Measurements from ENCODE around the gene CDKN2B-AS1. TPM values are rescaled to one million over a fixed set of nuclear protein-coding genes. Genes with fewer than 3 reads are reported as not detected.
"Not testable (repeated sequence)": the region's sequence is repeated elsewhere in the genome, so short reads cannot be mapped to it uniquely, and the experiment has no call there.

CDKN2B-AS1 gene
- total RNA-seq, result 1 to 10 TPM; 4.4 to 5.6 TPM

DNA sequence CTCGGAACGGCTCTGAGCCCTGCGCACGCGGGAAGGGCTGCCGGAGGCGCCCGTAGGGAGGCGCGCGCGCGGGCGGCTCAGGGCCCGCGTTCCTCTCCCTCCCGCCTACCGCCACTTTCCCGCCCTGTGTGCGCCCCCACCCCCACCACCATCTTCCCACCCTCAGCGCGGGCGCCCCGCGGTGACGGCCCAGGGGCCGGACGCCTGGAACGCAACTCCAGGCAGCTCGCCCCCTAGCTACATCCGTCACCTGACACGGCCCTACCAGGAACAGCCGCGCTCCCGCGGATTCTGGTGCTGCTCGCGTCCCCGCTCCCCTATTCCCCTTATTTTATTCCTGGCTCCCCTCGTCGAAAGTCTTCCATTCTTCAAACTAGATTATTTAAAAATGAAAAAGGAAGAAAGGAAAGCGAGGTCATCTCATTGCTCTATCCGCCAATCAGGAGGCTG, at the start of gene CDKN2B-AS1:
Gene CDKN2B-AS1 (plus strand): TSS at position 236 of the 450 bp plus-strand sequence.
- peak within 1 kb of the TSS; percentile 99 for H3K27ac Mint-ChIP-seq
- H3K27me3 Mint-ChIP-seq, result peaks cover 53% of the 10 kb centered on the region
- H3K36me3 Mint-ChIP-seq (ENCODE audit: low read depth), result peaks cover 25% of the 10 kb centered on the region
- peaks cover 30% of the 10 kb centered on the region for H3K4me1 Mint-ChIP-seq
- peaks cover 6% of the 10 kb centered on the region for H3K9me3 Mint-ChIP-seq
- DNase-seq, result peak; percentile 59
- peak within 1 kb of the TSS; percentile 97 for H3K4me3 Mint-ChIP-seq
- ChIA-PET POLR2A (no interaction called here), CTCF (interaction anchor here (0.6 to 2.8 kb wide), 4 partner anchors 13 to 179 kb away, joined by 3 to 24 read pairs (median 3); no protein-coding TSS in a partner anchor)

DNA sequence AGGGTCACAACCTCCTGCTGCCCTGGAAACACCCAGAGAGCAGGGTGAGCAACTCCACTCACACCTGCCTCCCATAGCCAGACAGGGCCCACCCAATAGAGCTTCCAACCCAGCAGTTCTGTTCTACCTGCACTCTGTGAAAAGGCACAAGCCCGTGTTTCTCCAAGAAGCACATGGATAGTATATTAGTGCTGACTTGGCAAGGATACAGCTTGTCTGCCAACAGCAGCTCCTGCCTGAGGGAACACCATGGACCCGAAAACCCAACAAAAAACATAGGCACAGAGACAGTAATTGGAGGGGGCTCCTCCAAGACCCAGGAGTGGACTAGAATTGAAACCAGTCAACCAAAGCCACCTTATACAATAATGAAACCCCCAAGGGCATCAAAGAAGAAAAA, 49.0 kb upstream of the CDKN2B-AS1 start:
- H3K27me3 Mint-ChIP-seq, result peaks cover 34% of the 10 kb centered on the region
- no peaks in the 10 kb centered on the region for H3K36me3 Mint-ChIP-seq (ENCODE audit: low read depth)
- CTCF ChIA-PET, result no interaction called here
- H3K27ac Mint-ChIP-seq, result no peak overlapping the region
- no peaks in the 10 kb centered on the region for H3K4me1 Mint-ChIP-seq
- no peak overlapping the region for H3K4me3 Mint-ChIP-seq
- H3K9me3 Mint-ChIP-seq, result no peaks in the 10 kb centered on the region
- no peak for DNase-seq
- POLR2A ChIA-PET, result no interaction called here

DNA sequence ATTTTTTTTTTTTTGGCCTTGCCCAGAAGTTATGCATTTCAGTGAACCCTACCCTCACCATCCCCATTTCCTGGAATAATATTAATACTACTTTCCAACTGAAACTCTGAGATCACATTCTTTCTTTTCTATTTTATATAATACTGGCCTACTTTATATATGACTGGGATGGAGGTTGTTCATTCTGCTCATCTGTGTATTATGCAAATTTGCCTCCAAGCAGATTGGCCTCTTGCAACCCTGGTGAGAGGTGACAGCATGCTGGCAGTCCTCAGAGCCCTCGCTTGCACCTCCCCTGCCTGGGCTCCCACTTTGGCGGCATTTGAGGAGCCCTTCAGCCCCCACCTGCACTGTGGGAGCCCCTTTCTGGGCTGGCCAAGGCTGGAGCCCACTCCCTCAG, 35.8 kb upstream of the CDKN2B-AS1 start:
- no peak for DNase-seq
- no peak overlapping the region for H3K4me3 Mint-ChIP-seq
- H3K27me3 Mint-ChIP-seq, result peaks cover 37% of the 10 kb centered on the region
- no peak overlapping the region for H3K27ac Mint-ChIP-seq
- H3K36me3 Mint-ChIP-seq (ENCODE audit: low read depth), result peaks cover 1% of the 10 kb centered on the region
- H3K4me1 Mint-ChIP-seq, result no peaks in the 10 kb centered on the region
- ChIA-PET CTCF (no interaction called here), POLR2A (no interaction called here)
- H3K9me3 Mint-ChIP-seq, result peaks cover 6% of the 10 kb centered on the region

DNA sequence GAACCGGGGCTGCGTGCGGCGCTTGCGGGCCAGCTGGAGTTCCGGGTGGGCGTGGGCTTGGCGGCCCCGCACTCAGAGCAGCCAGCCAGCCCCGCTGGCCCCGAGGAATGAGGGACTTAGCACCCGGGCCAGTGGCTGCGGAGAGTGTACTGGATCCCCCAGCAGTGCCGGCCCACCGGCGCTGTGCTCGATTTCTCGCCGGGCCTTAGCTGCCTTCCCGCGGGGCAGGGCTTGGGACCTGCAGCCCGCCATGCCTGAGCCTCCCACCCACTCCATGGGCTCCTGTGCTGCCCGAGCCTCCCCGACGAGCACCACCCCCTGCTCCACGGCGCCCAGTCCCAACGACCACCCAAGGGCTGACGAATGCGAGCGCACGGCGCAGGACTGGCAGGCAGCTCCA, 35.3 kb upstream of the CDKN2B-AS1 start:
- DNase-seq; POLR2A ChIA-PET; H3K27ac Mint-ChIP-seq; CTCF ChIA-PET; H3K4me3 Mint-ChIP-seq; H3K4me1 Mint-ChIP-seq; H3K36me3 Mint-ChIP-seq (ENCODE audit: low read depth); H3K9me3 Mint-ChIP-seq: not testable (repeated sequence)
- H3K27me3 Mint-ChIP-seq, result peaks cover 40% of the 10 kb centered on the region

DNA sequence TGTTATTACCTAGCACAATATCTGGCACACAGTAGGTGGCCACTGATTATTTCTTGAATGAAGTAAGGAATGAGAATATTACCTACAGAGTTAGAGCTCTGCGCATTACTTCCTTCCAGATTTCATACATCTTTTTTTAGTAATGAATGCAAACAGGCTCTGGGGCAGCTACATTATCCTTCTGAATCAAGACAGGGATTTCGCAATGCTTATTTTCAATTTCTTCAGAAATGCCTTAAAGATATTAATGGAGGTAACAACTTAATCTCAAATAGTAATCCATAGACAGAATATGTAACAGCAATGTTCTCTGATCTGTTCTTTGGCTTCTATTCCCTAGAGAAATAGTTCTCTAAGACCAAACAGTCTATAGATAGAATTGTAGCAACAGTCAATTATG, 33.0 kb upstream of the CDKN2B-AS1 start:
- POLR2A ChIA-PET, result no interaction called here
- no peak for DNase-seq
- Mint-ChIP-seq H3K4me3 (no peak overlapping the region), H3K9me3 (peaks cover 6% of the 10 kb centered on the region), H3K36me3 (ENCODE audit: low read depth) (peaks cover 13% of the 10 kb centered on the region), H3K27me3 (peaks cover 53% of the 10 kb centered on the region), H3K4me1 (peaks cover 20% of the 10 kb centered on the region), H3K27ac (no peak overlapping the region)
- CTCF ChIA-PET, result no interaction called here

DNA sequence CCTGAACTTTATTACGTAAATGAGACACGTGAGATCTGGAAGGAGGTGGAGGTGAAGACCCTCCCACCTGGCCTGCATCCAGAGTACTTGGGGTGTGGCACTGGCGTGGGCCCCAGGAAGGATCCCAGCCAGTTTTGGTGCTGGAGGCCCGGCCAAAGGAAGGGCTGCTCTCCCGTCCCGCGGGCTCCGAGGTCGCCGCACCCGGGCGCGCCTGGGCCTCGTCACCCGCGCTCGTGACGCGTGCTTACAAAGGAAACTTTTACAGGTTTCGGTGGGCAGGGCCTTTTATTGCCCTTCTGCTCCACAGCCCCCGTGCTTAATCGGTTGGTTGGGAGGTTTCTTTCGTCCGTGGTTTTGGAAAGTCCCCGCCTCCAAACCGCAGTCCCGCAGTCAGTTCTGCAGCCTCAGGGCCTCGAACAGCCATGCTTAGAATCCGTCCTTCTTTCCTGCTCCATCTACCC, 29.6 kb upstream of the CDKN2B-AS1 start:
- CTCF ChIA-PET, result no interaction called here

DNA sequence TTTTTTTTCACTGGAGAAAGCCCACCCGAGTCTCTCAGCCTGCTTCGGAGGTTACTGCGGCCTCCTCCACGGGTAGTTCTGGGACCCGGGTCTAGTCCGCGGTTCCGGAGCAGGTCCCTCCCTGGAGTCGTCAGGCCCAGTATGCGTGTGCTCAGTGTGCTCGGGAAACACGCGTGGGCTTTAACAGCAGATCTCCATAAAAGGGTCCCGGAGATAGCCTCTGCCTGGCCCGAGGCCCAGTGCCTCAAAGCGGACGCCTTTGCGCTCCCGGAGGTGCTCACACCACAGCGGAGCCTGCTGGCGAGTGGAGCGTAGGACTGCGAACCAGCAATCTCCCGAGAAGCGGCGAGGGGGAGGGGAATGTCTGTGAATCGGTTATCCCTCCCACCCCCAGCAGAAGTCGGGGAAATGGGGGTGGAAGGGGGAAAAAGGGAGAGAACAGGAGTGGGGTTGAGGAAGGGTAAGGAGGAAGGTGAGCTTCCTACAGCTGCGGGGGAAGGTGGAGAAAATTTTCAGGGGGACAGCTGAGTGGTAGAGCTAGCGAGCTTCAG, 29.1 kb upstream of the CDKN2B-AS1 start:
- CTCF ChIA-PET, result interaction anchor here (0.9 to 1.2 kb wide), 3 partner anchors 29 to 153 kb away, joined by 3 to 4 read pairs (median 3); partner anchors contain the start of gene CDKN2B-AS1
- POLR2A ChIA-PET, result no interaction called here
- peaks cover 35% of the 10 kb centered on the region for H3K4me1 Mint-ChIP-seq
- peaks cover 13% of the 10 kb centered on the region for H3K9me3 Mint-ChIP-seq
- H3K4me3 Mint-ChIP-seq, result peak overlapping the region; percentile 63
- H3K36me3 Mint-ChIP-seq (ENCODE audit: low read depth), result peaks cover 27% of the 10 kb centered on the region
- H3K27me3 Mint-ChIP-seq, result peaks cover 87% of the 10 kb centered on the region
- peak; percentile 52 for DNase-seq
- H3K27ac Mint-ChIP-seq, result peak overlapping the region; percentile 70

More for the DNA sequence above, 29.6 kb upstream of the CDKN2B-AS1 start:
- peaks cover 84% of the 10 kb centered on the region for H3K27me3 Mint-ChIP-seq
- peak overlapping the region; percentile 63 for H3K4me3 Mint-ChIP-seq
- POLR2A ChIA-PET, result no interaction called here
- peak; percentile 54 for DNase-seq
- peak overlapping the region; percentile 70 for H3K27ac Mint-ChIP-seq
- peaks cover 23% of the 10 kb centered on the region for H3K36me3 Mint-ChIP-seq (ENCODE audit: low read depth)
- H3K9me3 Mint-ChIP-seq, result peaks cover 13% of the 10 kb centered on the region
- H3K4me1 Mint-ChIP-seq, result peaks cover 34% of the 10 kb centered on the region

DNA sequence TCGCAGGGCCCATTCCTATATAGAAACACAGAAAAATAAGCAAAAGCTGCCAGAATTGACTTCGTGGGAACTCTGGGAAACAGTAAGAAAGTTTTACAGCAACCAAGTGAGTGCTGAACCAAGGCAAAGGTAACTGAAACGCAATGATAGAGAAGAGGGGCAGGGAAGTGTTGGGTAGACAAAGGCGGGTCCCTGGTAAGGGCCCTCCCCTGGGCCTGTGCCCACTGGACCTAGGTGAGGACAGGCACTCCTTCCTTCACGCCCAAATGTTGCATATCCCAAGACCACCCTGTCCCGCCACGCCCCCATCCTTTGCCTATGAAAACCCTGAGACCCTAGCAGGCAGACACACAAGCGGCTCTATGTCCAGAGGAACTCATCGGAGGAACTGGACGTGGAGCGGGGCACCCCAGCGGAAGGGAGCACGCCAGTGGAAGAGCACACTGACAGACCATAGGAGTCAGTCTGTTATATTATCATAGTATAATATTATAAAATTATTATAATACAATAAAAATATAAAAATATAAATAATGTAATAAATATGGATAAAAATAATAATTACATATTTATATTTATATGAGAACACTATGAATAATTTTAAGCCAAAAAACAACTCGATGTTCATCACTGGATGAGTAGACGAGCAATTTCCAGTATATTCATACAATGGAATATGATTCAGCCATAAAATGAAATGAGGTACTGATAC, 28.3 kb upstream of the CDKN2B-AS1 start:
- no peak for DNase-seq
- Mint-ChIP-seq H3K27me3 (peaks cover 92% of the 10 kb centered on the region), H3K4me3 (peak overlapping the region; percentile 63), H3K36me3 (ENCODE audit: low read depth) (peaks cover 29% of the 10 kb centered on the region), H3K27ac (peak overlapping the region; percentile 20), H3K4me1 (peaks cover 36% of the 10 kb centered on the region), H3K9me3 (peaks cover 13% of the 10 kb centered on the region)
- ChIA-PET POLR2A (no interaction called here), CTCF (interaction anchor here (0.9 to 1.2 kb wide), 3 partner anchors 29 to 154 kb away, joined by 3 to 4 read pairs (median 3); partner anchors contain the start of gene CDKN2B-AS1)

DNA sequence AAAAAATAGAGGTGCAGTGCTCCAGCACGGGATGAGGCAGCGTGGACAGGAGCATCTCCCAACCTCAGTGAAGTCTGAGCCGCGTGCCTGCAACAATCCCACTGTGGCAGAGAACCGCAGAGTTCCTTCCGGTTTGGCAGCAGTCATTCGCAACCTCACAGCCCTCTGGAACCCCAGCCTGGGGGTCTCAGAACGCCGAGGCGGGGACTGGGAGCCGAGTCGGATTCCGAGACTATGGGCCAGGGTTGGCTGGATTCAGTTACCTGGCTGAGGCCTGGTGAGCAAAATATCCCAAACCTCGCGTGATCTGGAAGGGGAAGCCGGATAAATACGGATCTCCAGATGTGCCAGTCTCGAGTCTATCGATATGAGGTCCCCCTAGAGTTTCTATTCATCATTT, 27.4 kb upstream of the CDKN2B-AS1 start:
- peaks cover 38% of the 10 kb centered on the region for H3K4me1 Mint-ChIP-seq
- peaks cover 29% of the 10 kb centered on the region for H3K36me3 Mint-ChIP-seq (ENCODE audit: low read depth)
- ChIA-PET CTCF (no interaction called here), POLR2A (no interaction called here)
- peaks cover 12% of the 10 kb centered on the region for H3K9me3 Mint-ChIP-seq
- H3K27ac Mint-ChIP-seq, result peak overlapping the region; percentile 20
- peaks cover 93% of the 10 kb centered on the region for H3K27me3 Mint-ChIP-seq
- peak; percentile 7 for DNase-seq
- H3K4me3 Mint-ChIP-seq, result no peak overlapping the region

DNA sequence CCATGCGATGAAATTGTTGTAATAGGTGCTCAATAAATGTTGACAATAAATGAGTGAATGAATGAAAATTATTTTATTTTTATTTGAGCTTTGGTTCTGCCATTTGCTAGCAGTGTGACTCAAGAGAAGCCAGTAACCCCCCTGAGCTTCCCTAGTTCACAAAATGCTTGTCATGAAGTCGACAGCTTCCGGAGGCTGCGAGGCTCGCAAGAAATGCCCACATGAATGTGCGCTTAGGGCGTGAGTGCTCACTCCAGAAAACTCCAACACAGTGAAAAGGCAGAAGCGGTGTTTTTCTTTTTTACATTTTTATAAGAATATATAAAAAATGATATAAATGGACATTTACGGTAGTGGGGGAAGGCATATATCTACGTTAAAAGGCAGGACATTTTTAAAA, 26.9 kb upstream of the CDKN2B-AS1 start:
- POLR2A ChIA-PET, result no interaction called here
- no peak for DNase-seq
- CTCF ChIA-PET, result interaction anchor here (1.3 to 1.7 kb wide), 2 partner anchors 34 to 41 kb away, joined by 3 to 6 read pairs; partner anchors contain the start of gene CDKN2B
- Mint-ChIP-seq H3K36me3 (ENCODE audit: low read depth) (peaks cover 29% of the 10 kb centered on the region), H3K4me1 (peaks cover 38% of the 10 kb centered on the region), H3K27ac (peak overlapping the region; percentile 20), H3K27me3 (peaks cover 93% of the 10 kb centered on the region), H3K9me3 (peaks cover 9% of the 10 kb centered on the region), H3K4me3 (no peak overlapping the region)

DNA sequence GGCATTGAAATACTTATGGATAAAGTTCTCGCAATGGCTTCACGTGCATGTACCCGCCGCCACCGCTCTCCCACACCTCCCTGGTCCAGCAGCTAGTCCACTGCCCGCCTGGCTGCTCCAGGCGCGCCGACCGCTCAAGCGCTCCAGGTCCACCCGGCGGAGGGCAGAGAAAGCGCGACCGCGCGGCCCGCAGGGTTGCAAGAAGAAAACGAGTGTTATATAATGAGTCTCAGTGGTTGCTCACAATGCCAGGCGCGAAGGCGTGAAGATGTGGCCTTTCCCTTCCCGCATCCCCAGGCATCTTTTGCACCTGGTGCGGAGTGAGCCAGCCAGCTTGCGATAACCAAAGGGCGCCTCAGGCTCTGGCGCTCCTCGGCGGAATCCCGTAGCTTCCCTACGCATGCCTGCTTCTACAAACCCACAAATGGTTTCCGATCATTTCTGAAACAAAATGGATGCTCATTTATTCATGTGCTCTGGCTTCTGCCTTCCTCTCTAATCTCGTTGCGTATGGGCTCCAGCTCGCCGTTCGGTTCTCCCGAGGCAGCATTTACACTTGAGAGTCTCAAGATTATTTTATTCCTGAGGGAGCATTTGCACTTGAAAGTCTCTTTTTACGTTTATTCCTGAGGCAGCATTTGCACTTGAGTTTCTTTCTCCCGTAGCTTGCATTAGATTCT, 26.1 kb upstream of the CDKN2B-AS1 start:
- POLR2A ChIA-PET, result interaction anchor here (0.7 kb wide), 1 partner anchor 151 kb away, joined by 4 read pairs; no protein-coding TSS in a partner anchor
- CTCF ChIA-PET, result interaction anchor here (1.3 to 1.7 kb wide), 2 partner anchors 33 to 40 kb away, joined by 3 to 6 read pairs; partner anchors contain the start of gene CDKN2B
- Mint-ChIP-seq H3K9me3 (peaks cover 7% of the 10 kb centered on the region), H3K27ac (peak overlapping the region; percentile 43), H3K4me3 (peak overlapping the region; percentile 44), H3K27me3 (peaks cover 92% of the 10 kb centered on the region), H3K4me1 (peaks cover 38% of the 10 kb centered on the region), H3K36me3 (ENCODE audit: low read depth) (peaks cover 28% of the 10 kb centered on the region)
- DNase-seq, result peak; percentile 7

DNA sequence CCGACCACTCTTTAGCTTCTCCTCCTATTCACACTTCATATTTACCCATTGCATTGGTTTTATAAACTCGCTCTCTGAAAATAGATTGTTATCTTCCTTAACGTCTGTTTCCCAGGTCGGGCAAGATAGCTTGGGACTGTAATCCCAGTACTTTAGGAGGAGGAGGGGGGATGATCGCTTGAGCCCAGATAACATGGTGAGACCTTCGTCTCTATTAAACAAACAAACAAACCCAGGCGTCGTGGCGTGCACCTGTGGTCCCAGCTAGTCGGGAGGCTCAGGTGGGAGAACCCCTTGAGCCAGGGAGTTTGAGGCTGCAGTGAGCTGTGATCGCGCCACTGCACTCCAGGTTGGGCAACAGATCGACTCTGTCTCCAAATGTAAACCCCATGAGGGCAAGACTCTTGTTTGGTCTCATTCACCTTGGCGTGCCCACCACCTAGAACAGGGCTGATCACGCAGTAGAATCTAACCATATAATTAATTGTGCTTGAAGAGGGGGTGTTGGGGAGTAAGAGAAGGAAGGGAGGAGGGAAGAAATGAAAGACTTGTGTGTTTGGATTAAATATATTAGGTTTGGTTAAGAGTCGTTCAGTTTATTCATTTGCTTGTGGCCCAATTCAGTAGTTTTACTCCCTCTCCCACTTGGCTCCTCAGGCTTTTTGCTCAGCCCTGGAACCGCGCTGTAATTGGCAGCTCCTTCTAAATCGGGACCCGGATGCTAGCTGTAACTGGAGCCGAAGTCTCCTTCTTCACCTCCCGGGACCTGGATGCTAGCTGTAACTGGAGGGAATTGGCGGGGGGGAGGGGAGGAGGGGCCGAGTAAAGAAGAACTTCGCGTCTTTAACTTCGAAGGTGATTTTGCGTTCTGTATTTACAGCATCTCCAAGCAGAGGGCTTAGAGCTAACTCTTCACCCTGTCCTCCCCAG, 25.3 kb upstream of the CDKN2B-AS1 start:
- H3K27me3 Mint-ChIP-seq, result peaks cover 92% of the 10 kb centered on the region
- POLR2A ChIA-PET, result no interaction called here
- CTCF ChIA-PET, result interaction anchor here (0.6 to 4.2 kb wide), 3 partner anchors 32 to 625 kb away, joined by 3 to 19 read pairs (median 3); partner anchors contain the start of gene CDKN2B
- peaks cover 28% of the 10 kb centered on the region for H3K36me3 Mint-ChIP-seq (ENCODE audit: low read depth)
- peaks cover 38% of the 10 kb centered on the region for H3K4me1 Mint-ChIP-seq
- peak overlapping the region; percentile 43 for H3K27ac Mint-ChIP-seq
- H3K9me3 Mint-ChIP-seq, result peaks cover 7% of the 10 kb centered on the region
- H3K4me3 Mint-ChIP-seq, result peak overlapping the region; percentile 44
- no peak for DNase-seq

Measured in activated CD4-positive, alpha-beta T cell treated with anti-CD3 and anti-CD28 coated beads, Interleukin-2, amount 10 ng/mL, durations not matched to agents 7 days and 5 days (primary cell).